A549 treated with DMSO at 1 μM for 4 hours (cell line): Measurements from ENCODE around the gene CDC14A. TPM values are rescaled to one million over a fixed set of nuclear protein-coding genes. Genes with fewer than 3 reads are reported as not detected.

Experiments used
- total RNA-seq: library from RNA; stranded (reverse); fragments of 200-300 nt; extraction: Qiagen RNA extraction; gene quantifications from 5 replicates; pipeline ENCODE4 v1.2.3, GENCODE V29; 2022; ENCODE audit warnings: low read depth

CDC14A gene
- 2.3 to 3.4 TPM (median 3.0 TPM) in 5 replicates for total RNA-seq

GRCh38 chr1:100352267-100353070 lies at the start of gene CDC14A:
Gene CDC14A, plus strand, starts transcription at chr1:100352506. Its CDS starts 449 bp downstream, at chr1:100352955.

Other genes with a start within 250 kb of the CDC14A start
- 3.7 to 5.7 TPM (median 5.0 TPM) in 5 replicates for gene SASS6, start 219.6 kb upstream of the CDC14A start, total RNA-seq
- gene TRMT13, start 219.3 kb upstream of the CDC14A start, total RNA-seq, result 6.0 to 9.4 TPM (median 8.5 TPM) in 5 replicates
- gene LRRC39, start 174.2 kb upstream of the CDC14A start, total RNA-seq, result 0.13 to 0.15 TPM (median 0.13 TPM) in 3 of 5 replicates, not detected in the others
- 2.8 to 5.3 TPM (median 4.6 TPM) in 5 replicates for gene DBT, start 102.7 kb upstream of the CDC14A start, total RNA-seq
- gene RTCA, start 86.3 kb upstream of the CDC14A start, total RNA-seq, result 19.2 to 23.8 TPM (median 23.5 TPM) in 5 replicates
- gene GPR88, start 185.6 kb downstream of the CDC14A start, total RNA-seq, result not detected in 5 replicates